ENCODE measurements around the gene SASH3. TPM values are rescaled to one million over a fixed set of nuclear protein-coding genes. Genes with fewer than 3 reads are reported as not detected.

Gene SASH3
- total RNA-seq, 4 donors from 2014 or later = 3.9 to 10.4 (median 6.3) TPM

DNA sequence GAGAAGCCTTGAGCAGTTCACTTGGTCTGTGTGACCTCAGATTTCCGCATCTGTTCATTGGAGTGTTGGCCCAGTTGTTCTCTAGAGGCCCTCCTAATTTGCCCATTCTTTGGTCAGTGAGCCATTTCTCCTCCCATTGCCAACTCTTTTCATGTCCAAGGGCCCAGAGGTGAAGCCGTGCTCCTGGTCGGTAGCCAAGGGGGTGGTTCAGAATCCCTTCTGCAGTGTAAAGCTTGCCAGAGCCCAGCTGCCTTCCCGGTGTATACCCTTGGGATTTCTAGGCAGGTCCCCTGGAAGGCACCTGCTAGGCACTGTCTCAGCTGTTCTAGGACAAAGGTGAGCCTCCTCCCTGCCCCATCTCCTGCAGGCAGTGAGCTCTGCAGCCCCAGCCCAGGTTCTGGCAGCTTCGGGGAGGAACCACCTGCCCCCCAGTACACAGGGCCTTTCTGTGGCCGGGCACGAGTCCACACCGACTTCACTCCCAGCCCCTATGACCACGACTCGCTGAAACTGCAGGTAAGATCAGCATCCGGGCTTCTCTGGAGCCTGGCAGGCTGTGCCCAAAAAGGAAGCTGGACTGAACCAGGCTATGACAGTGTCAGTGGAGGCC lies 12.3 kb downstream of the SASH3 start:
- Histone ChIP-seq H3K36me3 (no peaks in the 10 kb centered on the region), H3K27me3 (no peaks in the 10 kb centered on the region), H3K4me3 (no peak overlapping the region), H3K4me1 (no peaks in the 10 kb centered on the region), H3K9me3 (peaks cover 0 to 3% (median 0%) of the 10 kb centered on the region in 4 donors), H3K27ac (replicated peaks in 1 of 4) (no peak overlapping the region)
- TF ChIP-seq POLR2AphosphoS5 (IDR thresholded peaks at IDR 0.05) (no peak), POLR2A (IDR thresholded peaks at IDR 0.05; ENCODE audit: low read depth) (no peak), EP300 (IDR thresholded peaks at IDR 0.05) (no peak)
- TF ChIP-seq, protein P1, sequence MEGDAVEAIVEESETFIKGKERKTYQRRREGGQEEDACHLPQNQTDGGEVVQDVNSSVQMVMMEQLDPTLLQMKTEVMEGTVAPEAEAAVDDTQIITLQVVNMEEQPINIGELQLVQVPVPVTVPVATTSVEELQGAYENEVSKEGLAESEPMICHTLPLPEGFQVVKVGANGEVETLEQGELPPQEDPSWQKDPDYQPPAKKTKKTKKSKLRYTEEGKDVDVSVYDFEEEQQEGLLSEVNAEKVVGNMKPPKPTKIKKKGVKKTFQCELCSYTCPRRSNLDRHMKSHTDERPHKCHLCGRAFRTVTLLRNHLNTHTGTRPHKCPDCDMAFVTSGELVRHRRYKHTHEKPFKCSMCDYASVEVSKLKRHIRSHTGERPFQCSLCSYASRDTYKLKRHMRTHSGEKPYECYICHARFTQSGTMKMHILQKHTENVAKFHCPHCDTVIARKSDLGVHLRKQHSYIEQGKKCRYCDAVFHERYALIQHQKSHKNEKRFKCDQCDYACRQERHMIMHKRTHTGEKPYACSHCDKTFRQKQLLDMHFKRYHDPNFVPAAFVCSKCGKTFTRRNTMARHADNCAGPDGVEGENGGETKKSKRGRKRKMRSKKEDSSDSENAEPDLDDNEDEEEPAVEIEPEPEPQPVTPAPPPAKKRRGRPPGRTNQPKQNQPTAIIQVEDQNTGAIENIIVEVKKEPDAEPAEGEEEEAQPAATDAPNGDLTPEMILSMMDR (IDR thresholded peaks at IDR 0.05) = no peak
- DNase-seq (ENCODE audit: extremely low spot score) = no peak
- 77% methylated on average over 10 of the region's 11 CpGs for WGBS
- intact Hi-C loops (cut with DNase I) = no loop called here

DNA sequence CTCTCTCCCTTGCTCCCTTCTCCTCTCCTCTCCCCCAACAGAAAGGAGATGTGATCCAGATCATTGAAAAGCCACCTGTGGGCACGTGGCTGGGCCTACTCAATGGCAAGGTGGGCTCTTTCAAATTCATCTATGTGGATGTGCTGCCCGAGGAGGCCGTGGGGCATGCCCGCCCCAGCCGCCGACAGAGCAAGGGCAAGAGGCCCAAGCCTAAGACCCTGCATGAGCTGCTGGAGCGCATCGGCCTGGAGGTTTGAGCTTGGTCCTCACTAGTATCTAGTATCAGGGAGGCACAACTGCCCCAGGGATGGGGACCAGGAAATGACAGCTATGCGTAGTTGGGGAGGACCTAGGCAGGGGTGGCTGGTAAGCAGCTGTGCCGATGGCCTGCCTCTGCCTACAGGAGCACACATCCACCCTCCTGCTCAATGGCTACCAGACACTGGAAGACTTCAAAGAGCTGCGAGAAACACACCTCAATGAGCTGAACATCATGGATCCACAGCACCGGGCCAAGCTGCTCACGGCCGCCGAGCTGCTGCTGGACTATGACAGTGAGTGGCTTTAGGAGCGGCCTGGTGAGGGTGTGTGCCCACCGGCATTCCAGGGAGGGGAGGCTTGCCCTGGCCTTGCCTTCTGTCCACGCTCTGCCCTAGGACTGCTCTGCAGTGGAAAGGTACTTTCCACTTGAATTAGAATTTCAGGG lies 13.0 kb downstream of the SASH3 start:
- intact Hi-C loops (cut with DNase I) = no loop called here
- no peak for DNase-seq (ENCODE audit: extremely low spot score)
- H3K9me3 ChIP-seq = peaks cover 0 to 3% (median 0%) of the 10 kb centered on the region in 4 donors
- no peak overlapping the region for H3K4me3 ChIP-seq
- 83% methylated on average over 14 of the region's 18 CpGs for WGBS
- H3K36me3 ChIP-seq = no peaks in the 10 kb centered on the region
- H3K4me1 ChIP-seq = no peaks in the 10 kb centered on the region
- H3K27ac ChIP-seq (replicated peaks in 1 of 4) = no peak overlapping the region
- no peaks in the 10 kb centered on the region for H3K27me3 ChIP-seq
- TF ChIP-seq POLR2A (IDR thresholded peaks at IDR 0.05; ENCODE audit: low read depth) (no peak), EP300 (IDR thresholded peaks at IDR 0.05) (no peak), POLR2AphosphoS5 (IDR thresholded peaks at IDR 0.05) (no peak)
- TF ChIP-seq, protein P1 (IDR thresholded peaks at IDR 0.05) = no peak

DNA sequence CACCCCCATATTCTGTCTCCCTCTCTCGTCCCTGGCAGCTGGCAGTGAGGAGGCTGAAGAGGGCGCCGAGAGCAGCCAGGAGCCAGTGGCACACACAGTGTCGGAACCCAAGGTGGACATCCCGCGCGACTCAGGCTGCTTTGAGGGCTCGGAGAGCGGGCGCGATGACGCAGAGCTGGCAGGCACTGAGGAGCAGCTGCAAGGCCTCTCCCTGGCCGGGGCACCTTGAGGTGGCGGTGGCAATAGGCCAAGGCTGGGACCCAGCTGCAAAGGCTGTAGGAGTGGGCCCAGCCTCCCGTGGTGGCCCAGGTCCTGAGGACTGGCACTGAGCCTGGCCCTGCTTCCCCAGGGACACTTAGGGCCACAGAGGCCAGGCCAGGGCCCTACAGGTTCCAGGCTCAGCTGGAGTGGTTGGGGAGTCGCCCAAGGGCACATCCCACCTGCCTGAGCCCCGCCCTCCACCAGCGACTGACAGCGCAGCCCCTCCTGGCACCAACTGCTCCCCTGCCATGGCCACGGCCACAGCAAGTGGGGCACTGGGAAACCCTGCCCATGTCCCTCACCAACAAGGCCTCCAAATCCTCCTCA lies 13.9 kb downstream of the SASH3 start:
- TF ChIP-seq POLR2AphosphoS5 (IDR thresholded peaks at IDR 0.05) = no peak
- TF ChIP-seq, protein P1 (IDR thresholded peaks at IDR 0.05) = no peak
- TF ChIP-seq EP300 (IDR thresholded peaks at IDR 0.05) = no peak
- no peak for TF ChIP-seq POLR2A (IDR thresholded peaks at IDR 0.05; ENCODE audit: low read depth)
- no peaks in the 10 kb centered on the region for H3K27me3 ChIP-seq
- H3K27ac ChIP-seq (replicated peaks in 1 of 4) = no peak overlapping the region
- no peak for DNase-seq (ENCODE audit: extremely low spot score)
- H3K4me1 ChIP-seq = no peaks in the 10 kb centered on the region
- peaks cover 0 to 3% (median 0%) of the 10 kb centered on the region in 4 donors for H3K9me3 ChIP-seq
- no peak overlapping the region for H3K4me3 ChIP-seq
- H3K36me3 ChIP-seq = no peaks in the 10 kb centered on the region
- 83% methylated on average over 19 of the region's 20 CpGs for WGBS
- intact Hi-C loops (cut with DNase I) = no loop called here

DNA sequence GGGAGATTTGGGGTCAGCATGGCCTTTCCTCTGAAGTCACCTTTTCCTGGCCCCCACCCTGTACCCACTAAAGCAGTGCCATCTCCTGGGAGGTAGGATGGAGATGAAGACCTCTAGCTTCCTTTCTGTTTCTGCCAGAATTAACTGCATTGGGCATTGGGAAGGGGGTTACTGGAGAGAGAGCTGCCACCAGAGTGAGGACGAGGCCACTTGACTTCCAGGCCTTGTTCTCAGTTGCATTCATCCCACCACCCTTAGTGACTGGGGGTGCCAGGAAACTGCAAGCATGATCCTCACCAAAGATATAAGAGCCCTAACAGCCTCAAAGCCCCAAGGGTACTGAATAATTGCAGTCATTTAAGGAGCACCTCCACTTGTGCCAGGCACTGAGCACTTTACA lies 15.8 kb downstream of the SASH3 start:
- no peak overlapping the region for H3K27ac ChIP-seq (replicated peaks in 1 of 4)
- no peaks in the 10 kb centered on the region for H3K4me1 ChIP-seq
- intact Hi-C loops (cut with DNase I) = no loop called here
- no peaks in the 10 kb centered on the region for H3K36me3 ChIP-seq
- TF ChIP-seq, protein P1 (IDR thresholded peaks at IDR 0.05) = no peak
- no peak for TF ChIP-seq POLR2A (IDR thresholded peaks at IDR 0.05; ENCODE audit: low read depth)
- TF ChIP-seq POLR2AphosphoS5 (IDR thresholded peaks at IDR 0.05) = no peak
- no peak for TF ChIP-seq EP300 (IDR thresholded peaks at IDR 0.05)
- no CpG with 5 or more reads among the region's 1 CpG for WGBS
- DNase-seq (ENCODE audit: extremely low spot score) = no peak
- no peaks in the 10 kb centered on the region for H3K9me3 ChIP-seq
- no peak overlapping the region for H3K4me3 ChIP-seq
- H3K27me3 ChIP-seq = no peaks in the 10 kb centered on the region

Data from esophagus muscularis mucosa (tissue), 4 donors.